H1 (cell line): ENCODE results near the gene XIAP.

Source experiments
- CHD2 ChIP-seq: IDR thresholded peaks from 2 replicates; pipeline ENCODE4 v1.6.1; 2012; ENCODE audit warnings: low read length, improper control_type of control experiment
- EGR1 ChIP-seq: IDR thresholded peaks from 2 replicates; pipeline ENCODE4 v1.6.1; 2011; ENCODE audit warnings: low read depth, low read length, borderline replicate concordance
- EP300 ChIP-seq, 2 experiments: IDR thresholded peaks; 1 replicate in 1 of 2; 2 replicates in 1 of 2; pipeline ENCODE4 v1.6.1; 2011 to 2012; ENCODE audit warnings: low read depth in 2 of 2, low read length in 2 of 2, mild to moderate bottlenecking in 2 of 2, borderline replicate concordance in 1 of 2, inconsistent platforms in 1 of 2, moderate library complexity in 1 of 2
- EZH2 ChIP-seq: fragments of 200-600 bp; sonication (generic); IDR thresholded peaks from 2 replicates; pipeline ENCODE4 v1.7.1; 2012; ENCODE audit warnings: low read depth, mild to moderate bottlenecking, moderate library complexity, low read length, inconsistent platforms; ENCODE audit not compliant: severe bottlenecking
- GTF2F1 ChIP-seq: IDR thresholded peaks from 2 replicates; pipeline ENCODE4 v1.6.1; 2012; ENCODE audit warnings: low read depth, low read length, improper control_type of control experiment, borderline replicate concordance
- KDM5A ChIP-seq: fragments of 200-600 bp; IDR thresholded peaks from 2 replicates; pipeline ENCODE4 v1.7.1; 2012; ENCODE audit warnings: mild to moderate bottlenecking, low read length, inconsistent platforms, mixed read lengths
- MAFK ChIP-seq: IDR thresholded peaks from 2 replicates; pipeline ENCODE4 v1.6.1; 2012; ENCODE audit warnings: low read depth, mild to moderate bottlenecking, improper control_type of control experiment, low read length
- POLR2A ChIP-seq, 2 experiments: IDR thresholded peaks; 1 replicate in 1 of 2; 2 replicates in 1 of 2; pipeline ENCODE4 v1.6.1; 2011; ENCODE audit warnings: low read depth in 2 of 2, low read length in 2 of 2, mild to moderate bottlenecking in 2 of 2; ENCODE audit errors: control extremely low read depth in 1 of 2
- RNF2 ChIP-seq: fragments of 200-900, 300-1000 bp; sonication (generic); IDR thresholded peaks from 2 replicates; pipeline ENCODE4 v1.7.1; 2016; ENCODE audit warnings: borderline replicate concordance, low read depth, mild to moderate bottlenecking, antibody characterized with exemption, low read length; ENCODE audit not compliant: poor library complexity, severe bottlenecking; ENCODE audit errors: missing control alignments
- SIX5 ChIP-seq: IDR thresholded peaks from 2 replicates; pipeline ENCODE4 v1.6.1; 2011; ENCODE audit warnings: mild to moderate bottlenecking, low read depth, low read length
- ZNF274 ChIP-seq: IDR thresholded peaks from 2 replicates; pipeline ENCODE4 v1.7.0; 2012; ENCODE audit warnings: low read length, borderline replicate concordance; ENCODE audit errors: extremely low read depth
- TF ChIP-seq, protein P1 (sequence below), 3 experiments: IDR thresholded peaks; 1 replicate in 2 of 3; 2 replicates in 1 of 3; pipeline versions ENCODE4 v1.5.1 to v1.6.1; 2011; ENCODE audit warnings: low read length in 3 of 3, mild to moderate bottlenecking in 3 of 3, inconsistent platforms in 2 of 3, low read depth in 1 of 3, moderate library complexity in 1 of 3; ENCODE audit not compliant: insufficient read depth in 1 of 3; ENCODE audit errors: control extremely low read depth in 1 of 3
- TF ChIP-seq, protein P2 (sequence below): fragments of 300-600 bp; sonication (generic); IDR thresholded peaks from 2 replicates; pipeline ENCODE4 v1.7.1; 2012; ENCODE audit warnings: low read length, moderate library complexity, mild to moderate bottlenecking, inconsistent platforms; ENCODE audit not compliant: insufficient replicate concordance

DNA sequence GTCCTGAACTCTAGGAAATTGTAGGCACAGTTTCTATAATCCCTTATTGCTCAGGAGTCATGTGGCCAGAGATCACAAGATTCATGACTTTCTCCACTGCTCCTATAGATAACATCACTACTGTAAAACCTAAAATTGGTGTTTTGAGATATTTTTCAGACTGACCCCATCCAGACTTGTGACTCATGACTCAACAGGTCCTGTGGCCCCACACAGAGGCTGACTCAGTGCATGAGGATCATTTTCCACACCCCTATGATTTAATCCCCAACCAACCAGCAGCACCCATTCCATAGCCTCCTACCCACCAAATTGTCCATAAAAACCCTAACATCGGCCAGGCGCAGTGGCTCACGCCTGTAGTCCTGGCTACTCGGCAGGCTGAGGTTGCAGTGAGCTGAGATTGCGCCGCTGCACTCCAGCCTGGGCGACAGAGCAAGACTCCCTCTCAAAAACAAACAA is 13.2 kb upstream of the XIAP start:
- no peak for TF ChIP-seq EP300 (IDR thresholded peaks at IDR 0.05; ENCODE audit: borderline replicate concordance in 1 of 2, low read depth in 2 of 2, low read length in 2 of 2)
- TF ChIP-seq, protein P1, sequence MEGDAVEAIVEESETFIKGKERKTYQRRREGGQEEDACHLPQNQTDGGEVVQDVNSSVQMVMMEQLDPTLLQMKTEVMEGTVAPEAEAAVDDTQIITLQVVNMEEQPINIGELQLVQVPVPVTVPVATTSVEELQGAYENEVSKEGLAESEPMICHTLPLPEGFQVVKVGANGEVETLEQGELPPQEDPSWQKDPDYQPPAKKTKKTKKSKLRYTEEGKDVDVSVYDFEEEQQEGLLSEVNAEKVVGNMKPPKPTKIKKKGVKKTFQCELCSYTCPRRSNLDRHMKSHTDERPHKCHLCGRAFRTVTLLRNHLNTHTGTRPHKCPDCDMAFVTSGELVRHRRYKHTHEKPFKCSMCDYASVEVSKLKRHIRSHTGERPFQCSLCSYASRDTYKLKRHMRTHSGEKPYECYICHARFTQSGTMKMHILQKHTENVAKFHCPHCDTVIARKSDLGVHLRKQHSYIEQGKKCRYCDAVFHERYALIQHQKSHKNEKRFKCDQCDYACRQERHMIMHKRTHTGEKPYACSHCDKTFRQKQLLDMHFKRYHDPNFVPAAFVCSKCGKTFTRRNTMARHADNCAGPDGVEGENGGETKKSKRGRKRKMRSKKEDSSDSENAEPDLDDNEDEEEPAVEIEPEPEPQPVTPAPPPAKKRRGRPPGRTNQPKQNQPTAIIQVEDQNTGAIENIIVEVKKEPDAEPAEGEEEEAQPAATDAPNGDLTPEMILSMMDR (IDR thresholded peaks at IDR 0.05; ENCODE audit: control extremely low read depth in 1 of 3, insufficient read depth in 1 of 3, low read depth in 1 of 3, low read length in 3 of 3), result no peak
- TF ChIP-seq MAFK, result no peak
- no peak for TF ChIP-seq SIX5
- no peak for TF ChIP-seq EZH2
- TF ChIP-seq POLR2A (IDR thresholded peaks at IDR 0.05; ENCODE audit: control extremely low read depth in 1 of 2, low read depth in 2 of 2, low read length in 2 of 2), result no peak
- no peak for TF ChIP-seq GTF2F1
- TF ChIP-seq ZNF274, result no peak
- TF ChIP-seq KDM5A, result no peak
- TF ChIP-seq, protein P2, sequence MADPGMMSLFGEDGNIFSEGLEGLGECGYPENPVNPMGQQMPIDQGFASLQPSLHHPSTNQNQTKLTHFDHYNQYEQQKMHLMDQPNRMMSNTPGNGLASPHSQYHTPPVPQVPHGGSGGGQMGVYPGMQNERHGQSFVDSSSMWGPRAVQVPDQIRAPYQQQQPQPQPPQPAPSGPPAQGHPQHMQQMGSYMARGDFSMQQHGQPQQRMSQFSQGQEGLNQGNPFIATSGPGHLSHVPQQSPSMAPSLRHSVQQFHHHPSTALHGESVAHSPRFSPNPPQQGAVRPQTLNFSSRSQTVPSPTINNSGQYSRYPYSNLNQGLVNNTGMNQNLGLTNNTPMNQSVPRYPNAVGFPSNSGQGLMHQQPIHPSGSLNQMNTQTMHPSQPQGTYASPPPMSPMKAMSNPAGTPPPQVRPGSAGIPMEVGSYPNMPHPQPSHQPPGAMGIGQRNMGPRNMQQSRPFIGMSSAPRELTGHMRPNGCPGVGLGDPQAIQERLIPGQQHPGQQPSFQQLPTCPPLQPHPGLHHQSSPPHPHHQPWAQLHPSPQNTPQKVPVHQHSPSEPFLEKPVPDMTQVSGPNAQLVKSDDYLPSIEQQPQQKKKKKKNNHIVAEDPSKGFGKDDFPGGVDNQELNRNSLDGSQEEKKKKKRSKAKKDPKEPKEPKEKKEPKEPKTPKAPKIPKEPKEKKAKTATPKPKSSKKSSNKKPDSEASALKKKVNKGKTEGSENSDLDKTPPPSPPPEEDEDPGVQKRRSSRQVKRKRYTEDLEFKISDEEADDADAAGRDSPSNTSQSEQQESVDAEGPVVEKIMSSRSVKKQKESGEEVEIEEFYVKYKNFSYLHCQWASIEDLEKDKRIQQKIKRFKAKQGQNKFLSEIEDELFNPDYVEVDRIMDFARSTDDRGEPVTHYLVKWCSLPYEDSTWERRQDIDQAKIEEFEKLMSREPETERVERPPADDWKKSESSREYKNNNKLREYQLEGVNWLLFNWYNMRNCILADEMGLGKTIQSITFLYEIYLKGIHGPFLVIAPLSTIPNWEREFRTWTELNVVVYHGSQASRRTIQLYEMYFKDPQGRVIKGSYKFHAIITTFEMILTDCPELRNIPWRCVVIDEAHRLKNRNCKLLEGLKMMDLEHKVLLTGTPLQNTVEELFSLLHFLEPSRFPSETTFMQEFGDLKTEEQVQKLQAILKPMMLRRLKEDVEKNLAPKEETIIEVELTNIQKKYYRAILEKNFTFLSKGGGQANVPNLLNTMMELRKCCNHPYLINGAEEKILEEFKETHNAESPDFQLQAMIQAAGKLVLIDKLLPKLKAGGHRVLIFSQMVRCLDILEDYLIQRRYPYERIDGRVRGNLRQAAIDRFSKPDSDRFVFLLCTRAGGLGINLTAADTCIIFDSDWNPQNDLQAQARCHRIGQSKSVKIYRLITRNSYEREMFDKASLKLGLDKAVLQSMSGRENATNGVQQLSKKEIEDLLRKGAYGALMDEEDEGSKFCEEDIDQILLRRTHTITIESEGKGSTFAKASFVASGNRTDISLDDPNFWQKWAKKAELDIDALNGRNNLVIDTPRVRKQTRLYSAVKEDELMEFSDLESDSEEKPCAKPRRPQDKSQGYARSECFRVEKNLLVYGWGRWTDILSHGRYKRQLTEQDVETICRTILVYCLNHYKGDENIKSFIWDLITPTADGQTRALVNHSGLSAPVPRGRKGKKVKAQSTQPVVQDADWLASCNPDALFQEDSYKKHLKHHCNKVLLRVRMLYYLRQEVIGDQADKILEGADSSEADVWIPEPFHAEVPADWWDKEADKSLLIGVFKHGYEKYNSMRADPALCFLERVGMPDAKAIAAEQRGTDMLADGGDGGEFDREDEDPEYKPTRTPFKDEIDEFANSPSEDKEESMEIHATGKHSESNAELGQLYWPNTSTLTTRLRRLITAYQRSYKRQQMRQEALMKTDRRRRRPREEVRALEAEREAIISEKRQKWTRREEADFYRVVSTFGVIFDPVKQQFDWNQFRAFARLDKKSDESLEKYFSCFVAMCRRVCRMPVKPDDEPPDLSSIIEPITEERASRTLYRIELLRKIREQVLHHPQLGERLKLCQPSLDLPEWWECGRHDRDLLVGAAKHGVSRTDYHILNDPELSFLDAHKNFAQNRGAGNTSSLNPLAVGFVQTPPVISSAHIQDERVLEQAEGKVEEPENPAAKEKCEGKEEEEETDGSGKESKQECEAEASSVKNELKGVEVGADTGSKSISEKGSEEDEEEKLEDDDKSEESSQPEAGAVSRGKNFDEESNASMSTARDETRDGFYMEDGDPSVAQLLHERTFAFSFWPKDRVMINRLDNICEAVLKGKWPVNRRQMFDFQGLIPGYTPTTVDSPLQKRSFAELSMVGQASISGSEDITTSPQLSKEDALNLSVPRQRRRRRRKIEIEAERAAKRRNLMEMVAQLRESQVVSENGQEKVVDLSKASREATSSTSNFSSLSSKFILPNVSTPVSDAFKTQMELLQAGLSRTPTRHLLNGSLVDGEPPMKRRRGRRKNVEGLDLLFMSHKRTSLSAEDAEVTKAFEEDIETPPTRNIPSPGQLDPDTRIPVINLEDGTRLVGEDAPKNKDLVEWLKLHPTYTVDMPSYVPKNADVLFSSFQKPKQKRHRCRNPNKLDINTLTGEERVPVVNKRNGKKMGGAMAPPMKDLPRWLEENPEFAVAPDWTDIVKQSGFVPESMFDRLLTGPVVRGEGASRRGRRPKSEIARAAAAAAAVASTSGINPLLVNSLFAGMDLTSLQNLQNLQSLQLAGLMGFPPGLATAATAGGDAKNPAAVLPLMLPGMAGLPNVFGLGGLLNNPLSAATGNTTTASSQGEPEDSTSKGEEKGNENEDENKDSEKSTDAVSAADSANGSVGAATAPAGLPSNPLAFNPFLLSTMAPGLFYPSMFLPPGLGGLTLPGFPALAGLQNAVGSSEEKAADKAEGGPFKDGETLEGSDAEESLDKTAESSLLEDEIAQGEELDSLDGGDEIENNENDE, result no peak
- no peak for TF ChIP-seq RNF2
- TF ChIP-seq CHD2, result no peak
- TF ChIP-seq EGR1, result no peak
